Stimulated activated naive CD8-positive, alpha-beta T cell treated with anti-CD3 and anti-CD28 coated beads, Interleukin-15, amount 100 ng/mL, for 72 hours (primary cell): ENCODE data around the gene PSTPIP1.

Experiments
- ATAC-seq: fragments of 150-1000 bp; cut with Tn5 transposase; 2 replicates; pipeline ENCODE4 v1.10.0; 2021; ENCODE audit warnings: mild to moderate bottlenecking, moderate library complexity
- DNase-seq, 2 donors: peaks; one replicate each; pipeline ENCODE4 v3.0.0; 2021 to 2022
- H3K27ac Mint-ChIP-seq, 2 donors: one replicate each; pipeline ENCODE4 v1.8.0; 2022; ENCODE audit warnings: mild to moderate bottlenecking in 2 of 2, mixed read lengths in 2 of 2, moderate library complexity in 2 of 2
- H3K27me3 Mint-ChIP-seq: one replicate; pipeline ENCODE4 v1.8.0; 2022; ENCODE audit warnings: mixed read lengths
- H3K4me1 Mint-ChIP-seq: one replicate; pipeline ENCODE4 v1.8.0; 2022; ENCODE audit warnings: mild to moderate bottlenecking, mixed read lengths
- H3K4me3 Mint-ChIP-seq, 2 donors: one replicate each; pipeline ENCODE4 v1.8.0; 2022; ENCODE audit warnings: mild to moderate bottlenecking in 2 of 2, mixed read lengths in 2 of 2, moderate library complexity in 1 of 2
- H3K9me3 Mint-ChIP-seq, 2 donors: one replicate each; pipeline ENCODE4 v1.8.0; 2022; ENCODE audit warnings: mixed read lengths in 2 of 2

Gene PSTPIP1

GRCh38 chr15:77045985-77046384 lies 51.1 kb downstream of the PSTPIP1 start:
- Mint-ChIP-seq H3K27me3 (no peaks in the 10 kb centered on the region), H3K9me3 (no peaks in the 10 kb centered on the region), H3K4me3 (no peak overlapping the region), H3K27ac (no peak overlapping the region), H3K4me1 (peaks cover 9% of the 10 kb centered on the region)
- ATAC-seq (no peak), DNase-seq (no peak)

DNA sequence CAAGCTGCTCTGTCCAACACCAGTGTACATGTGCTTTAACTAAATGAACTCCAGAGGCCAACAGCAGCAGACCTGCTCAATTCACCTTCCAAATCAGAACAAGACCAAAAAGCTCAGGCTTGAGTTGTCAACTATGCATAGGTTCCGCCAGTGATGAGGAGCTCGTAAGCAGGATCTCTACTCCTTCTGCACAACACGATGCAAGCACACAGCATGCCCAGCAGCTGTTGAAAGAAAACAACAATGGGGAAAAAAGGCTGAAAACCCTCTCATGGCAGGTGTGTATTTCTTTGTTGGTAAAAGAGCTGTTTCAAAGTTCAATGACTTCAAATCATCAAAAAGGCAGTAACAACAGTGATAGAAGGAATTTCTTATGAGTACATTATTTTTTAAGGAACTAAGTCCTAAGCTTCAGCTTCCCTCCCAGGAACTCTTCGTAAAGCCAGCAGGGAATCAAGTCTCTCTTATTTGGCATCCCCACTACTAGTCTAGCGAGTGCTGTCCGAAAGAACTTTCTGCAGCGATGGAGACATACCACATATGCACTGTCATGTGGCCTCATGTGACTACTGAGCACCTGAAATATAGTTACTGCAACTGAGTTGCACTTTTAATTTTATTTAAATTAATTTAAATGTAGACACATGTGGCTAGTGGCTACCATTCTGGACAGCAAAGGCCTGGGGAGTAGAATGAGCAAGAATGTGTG lies 51.9 kb downstream of the PSTPIP1 start:
- H3K4me3 Mint-ChIP-seq, result no peak overlapping the region
- DNase-seq (no peak), ATAC-seq (no peak)
- H3K27ac Mint-ChIP-seq, result peak overlapping the region in 1 of 2 donors; percentile 39
- no peaks in the 10 kb centered on the region for H3K9me3 Mint-ChIP-seq
- peaks cover 9% of the 10 kb centered on the region for H3K4me1 Mint-ChIP-seq
- H3K27me3 Mint-ChIP-seq, result no peaks in the 10 kb centered on the region

DNA sequence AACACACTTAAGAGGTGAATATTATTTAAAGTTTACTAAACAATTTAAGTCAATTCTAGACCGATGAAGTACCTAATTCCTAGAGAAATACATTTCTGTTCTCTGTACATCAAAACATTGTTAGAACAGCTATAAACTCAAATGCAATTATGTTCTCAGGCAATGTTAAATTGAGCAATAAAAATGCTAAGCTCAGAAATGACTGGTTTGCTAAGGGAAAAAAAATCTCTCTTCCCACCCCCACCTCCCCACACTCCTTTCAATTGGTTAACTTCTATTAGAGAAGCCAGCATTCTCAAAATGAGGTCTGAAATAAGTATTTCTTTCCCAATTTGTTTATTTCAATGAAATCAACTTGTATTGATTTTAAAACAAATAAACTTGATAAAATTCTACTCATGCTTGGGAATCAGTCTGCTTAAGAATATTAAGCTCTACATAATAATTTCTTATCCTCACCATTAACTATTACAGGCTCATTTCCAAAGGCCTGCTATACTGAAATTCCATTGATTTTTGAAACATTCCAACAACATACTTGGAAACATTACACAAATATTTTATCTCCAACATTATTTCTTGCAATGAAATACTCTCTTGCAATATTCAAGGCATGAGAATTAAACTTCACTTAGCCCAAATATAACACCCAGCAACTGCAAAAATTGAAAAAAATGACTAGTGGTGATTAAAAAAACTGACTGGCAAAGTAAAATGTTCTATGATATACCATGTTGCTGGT lies 53.4 kb downstream of the PSTPIP1 start:
- Mint-ChIP-seq H3K4me1 (peaks cover 9% of the 10 kb centered on the region), H3K9me3 (no peaks in the 10 kb centered on the region), H3K27ac (no peak overlapping the region), H3K4me3 (no peak overlapping the region), H3K27me3 (no peaks in the 10 kb centered on the region)
- ATAC-seq (no peak), DNase-seq (no peak)

DNA sequence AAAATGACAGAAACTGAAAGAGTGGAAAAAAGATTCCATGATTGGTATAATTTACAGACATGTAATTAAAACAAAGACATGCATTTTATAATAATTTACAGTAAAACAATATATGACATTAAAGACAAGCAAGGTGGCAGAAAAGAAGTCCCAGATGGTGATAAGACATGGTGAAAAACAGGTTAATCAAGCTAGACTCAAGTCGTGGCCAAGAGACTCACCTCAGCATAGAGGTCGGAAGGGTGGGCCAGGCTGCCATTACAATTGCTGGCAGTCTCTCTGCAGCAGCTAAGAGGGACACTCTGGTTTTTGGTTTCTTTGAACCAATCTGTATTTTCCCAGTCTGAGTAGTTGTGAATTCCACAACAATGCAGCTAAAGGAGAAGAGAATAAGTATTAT lies 57.6 kb downstream of the PSTPIP1 start:
- Mint-ChIP-seq H3K27me3 (no peaks in the 10 kb centered on the region), H3K4me1 (peaks cover 13% of the 10 kb centered on the region), H3K9me3 (no peaks in the 10 kb centered on the region), H3K4me3 (no peak overlapping the region), H3K27ac (no peak overlapping the region)
- DNase-seq (no peak), ATAC-seq (no peak)

GRCh38 chr15:77053709-77054108 lies 58.8 kb downstream of the PSTPIP1 start:
- Mint-ChIP-seq H3K4me3 (no peak overlapping the region), H3K27ac (no peak overlapping the region), H3K4me1 (peaks cover 25% of the 10 kb centered on the region), H3K27me3 (no peaks in the 10 kb centered on the region), H3K9me3 (no peaks in the 10 kb centered on the region)
- DNase-seq (no peak), ATAC-seq (no peak)

GRCh38 chr15:77057072-77057471 lies 62.1 kb downstream of the PSTPIP1 start:
- no peaks in the 10 kb centered on the region for H3K27me3 Mint-ChIP-seq
- ATAC-seq, result no peak
- H3K4me1 Mint-ChIP-seq, result peaks cover 42% of the 10 kb centered on the region
- no peak for DNase-seq
- H3K27ac Mint-ChIP-seq, result peak overlapping the region in 1 of 2 donors; percentile 59
- H3K9me3 Mint-ChIP-seq, result no peaks in the 10 kb centered on the region
- no peak overlapping the region for H3K4me3 Mint-ChIP-seq

DNA sequence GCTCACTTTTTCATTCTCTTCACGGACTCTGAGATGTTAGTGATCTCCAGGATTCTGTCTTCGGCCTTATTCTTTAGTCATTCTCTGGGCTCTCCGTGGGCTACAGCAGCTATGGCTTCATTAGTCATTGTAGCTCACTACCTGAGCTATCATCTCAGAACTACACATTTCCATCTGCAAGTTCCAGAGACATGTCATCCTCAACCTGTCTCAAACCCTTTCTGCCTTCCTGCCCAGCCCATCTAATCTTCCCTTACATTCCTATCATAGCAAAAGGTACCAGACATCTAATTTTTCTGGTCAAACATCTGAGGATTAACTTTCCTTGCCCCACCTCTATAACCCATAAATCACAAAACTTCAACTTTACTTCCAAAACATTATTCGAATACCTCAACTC lies 62.8 kb downstream of the PSTPIP1 start:
- peak; percentile 69 for ATAC-seq
- Mint-ChIP-seq H3K27me3 (no peaks in the 10 kb centered on the region), H3K27ac (peak overlapping the region in 1 of 2 donors; percentile 8), H3K9me3 (no peaks in the 10 kb centered on the region), H3K4me1 (peaks cover 47% of the 10 kb centered on the region), H3K4me3 (no peak overlapping the region)
- DNase-seq, result no peak

GRCh38 chr15:77058468-77058867 lies 63.5 kb downstream of the PSTPIP1 start:
- H3K4me1 Mint-ChIP-seq, result peaks cover 54% of the 10 kb centered on the region
- H3K27me3 Mint-ChIP-seq, result no peaks in the 10 kb centered on the region
- no peak overlapping the region for H3K4me3 Mint-ChIP-seq
- peak overlapping the region; percentile 35 to 60 for H3K27ac Mint-ChIP-seq
- H3K9me3 Mint-ChIP-seq, result no peaks in the 10 kb centered on the region
- ATAC-seq, result no peak
- DNase-seq, result no peak

DNA sequence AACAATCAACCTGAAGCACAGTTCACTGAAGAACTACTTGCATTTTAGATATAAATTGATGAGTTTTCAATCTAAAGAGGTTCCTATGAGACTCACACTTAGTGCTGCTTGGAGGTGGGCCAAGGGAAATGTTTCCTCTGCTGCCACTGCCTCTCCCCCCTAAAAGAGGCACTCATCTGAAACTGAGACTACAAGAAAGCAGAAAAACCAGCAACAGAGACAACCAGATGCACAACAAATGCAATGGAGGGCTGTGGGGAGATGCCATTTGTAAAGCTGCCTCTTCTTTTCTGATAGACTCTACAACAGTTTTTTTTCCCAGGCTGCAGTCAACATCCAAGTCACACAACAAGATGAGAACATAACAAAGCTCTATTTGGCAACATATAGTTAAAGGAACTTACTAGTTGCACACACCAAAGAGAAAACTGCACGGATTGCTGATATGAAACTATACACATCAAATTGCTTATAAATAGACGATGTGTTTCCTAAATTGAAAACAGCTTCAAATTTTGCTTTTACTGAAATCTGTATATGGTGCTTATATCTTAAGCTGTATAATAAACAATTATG lies 64.9 kb downstream of the PSTPIP1 start:
- Mint-ChIP-seq H3K27ac (peak overlapping the region in 1 of 2 donors; percentile 68), H3K27me3 (no peaks in the 10 kb centered on the region), H3K4me3 (peak overlapping the region; percentile 40 to 53), H3K4me1 (peaks cover 46% of the 10 kb centered on the region), H3K9me3 (no peaks in the 10 kb centered on the region)
- no peak for DNase-seq
- ATAC-seq, result peak; percentile 77

- DNase-seq (no peak), ATAC-seq (no peak)
- Mint-ChIP-seq H3K4me3 (no peak overlapping the region), H3K27me3 (no peaks in the 10 kb centered on the region), H3K4me1 (peaks cover 46% of the 10 kb centered on the region), H3K9me3 (no peaks in the 10 kb centered on the region), H3K27ac (no peak overlapping the region)
Observed at GRCh38 chr15:77060546-77060945, 65.6 kb downstream of the PSTPIP1 start.

GRCh38 chr15:77063249-77063648 lies 68.3 kb downstream of the PSTPIP1 start:
- H3K4me1 Mint-ChIP-seq, result peaks cover 54% of the 10 kb centered on the region
- no peaks in the 10 kb centered on the region for H3K9me3 Mint-ChIP-seq
- ATAC-seq (no peak), DNase-seq (no peak)
- no peaks in the 10 kb centered on the region for H3K27me3 Mint-ChIP-seq
- no peak overlapping the region for H3K4me3 Mint-ChIP-seq
- H3K27ac Mint-ChIP-seq, result no peak overlapping the region

DNA sequence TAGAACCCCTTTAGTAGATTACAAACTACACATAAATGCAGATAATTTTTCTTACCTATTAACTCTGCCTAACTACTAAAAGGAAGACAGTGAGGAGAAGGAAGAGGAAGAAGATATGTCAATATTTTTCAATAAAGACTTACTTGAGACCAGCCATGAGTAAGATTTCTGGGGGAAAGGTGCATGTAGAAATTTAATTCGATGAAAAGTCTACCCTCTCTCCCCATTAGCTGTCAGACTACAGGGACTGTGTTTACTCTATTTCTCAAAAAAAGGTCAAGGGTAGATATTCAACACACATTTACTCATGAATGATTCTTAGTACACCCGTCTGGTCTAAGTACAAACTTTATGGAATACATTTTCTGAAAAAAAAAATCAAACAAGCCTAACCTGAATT lies 69.1 kb downstream of the PSTPIP1 start:
- ATAC-seq (no peak), DNase-seq (no peak)
- Mint-ChIP-seq H3K4me3 (no peak overlapping the region), H3K27me3 (no peaks in the 10 kb centered on the region), H3K9me3 (no peaks in the 10 kb centered on the region), H3K4me1 (peaks cover 49% of the 10 kb centered on the region), H3K27ac (no peak overlapping the region)

GRCh38 chr15:77064539-77065308 lies 69.8 kb downstream of the PSTPIP1 start:
- peaks cover 49% of the 10 kb centered on the region for H3K4me1 Mint-ChIP-seq
- H3K9me3 Mint-ChIP-seq, result no peaks in the 10 kb centered on the region
- ATAC-seq, result peak; percentile 43
- H3K27me3 Mint-ChIP-seq, result no peaks in the 10 kb centered on the region
- H3K4me3 Mint-ChIP-seq, result no peak overlapping the region
- no peak for DNase-seq
- H3K27ac Mint-ChIP-seq, result no peak overlapping the region

- no peak for ATAC-seq
- H3K27me3 Mint-ChIP-seq, result no peaks in the 10 kb centered on the region
- DNase-seq, result no peak
- H3K4me1 Mint-ChIP-seq, result peaks cover 56% of the 10 kb centered on the region
- no peaks in the 10 kb centered on the region for H3K9me3 Mint-ChIP-seq
- no peak overlapping the region for H3K4me3 Mint-ChIP-seq
- no peak overlapping the region for H3K27ac Mint-ChIP-seq
Observed at GRCh38 chr15:77066971-77067690, 72.2 kb downstream of the PSTPIP1 start.

DNA sequence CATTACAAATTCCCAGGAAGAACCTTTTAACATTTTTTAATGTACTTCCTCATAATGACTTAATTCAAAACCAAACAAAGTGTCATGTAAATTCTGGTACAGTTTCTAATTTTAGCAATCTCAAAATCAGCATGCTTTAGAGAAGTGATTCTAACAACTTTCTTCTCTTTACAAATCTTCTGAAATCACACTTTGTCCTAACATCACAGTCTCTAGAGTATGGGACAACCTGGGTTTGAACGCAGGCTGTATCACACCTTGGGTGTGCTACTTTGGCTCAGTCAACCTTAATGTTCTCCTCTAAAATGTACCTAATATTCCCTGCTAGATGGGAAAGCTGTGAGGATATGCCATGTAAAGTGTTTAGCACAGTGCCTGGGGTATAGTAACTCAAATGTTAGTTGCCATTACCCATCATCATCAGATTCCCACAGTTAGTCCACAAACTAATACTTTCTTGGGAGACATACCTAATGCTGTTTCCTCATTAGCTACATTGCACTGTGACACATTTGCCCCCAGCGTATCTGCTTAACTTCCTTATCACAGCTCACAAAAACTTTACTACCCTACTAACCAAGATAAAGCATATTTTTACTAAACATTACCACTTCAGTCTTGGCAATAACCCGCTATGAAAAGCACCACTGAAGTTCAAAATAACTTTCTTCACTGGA lies 72.9 kb downstream of the PSTPIP1 start:
- no peaks in the 10 kb centered on the region for H3K9me3 Mint-ChIP-seq
- no peak overlapping the region for H3K27ac Mint-ChIP-seq
- DNase-seq (no peak), ATAC-seq (no peak)
- H3K27me3 Mint-ChIP-seq, result no peaks in the 10 kb centered on the region
- H3K4me3 Mint-ChIP-seq, result no peak overlapping the region
- peaks cover 50% of the 10 kb centered on the region for H3K4me1 Mint-ChIP-seq
